OCI-LY1 (cell line): Measurements from ENCODE around the gene PSME4.

ENCODE experiments used
- H2AFZ ChIP-seq: fragments of 200-600 bp; sonication (generic), shearing (Covaris generic); 2 replicates; pipeline ENCODE4 v1.6.0; 2014; ENCODE audit warnings: antibody characterized with exemption, mild to moderate bottlenecking, low read length
- H3F3A ChIP-seq: fragments of 200-600 bp; sonication (generic), shearing (Covaris generic); 2 replicates; pipeline ENCODE4 v1.6.0; 2014; ENCODE audit warnings: mild to moderate bottlenecking, antibody characterized with exemption, low read length, moderate library complexity; ENCODE audit not compliant: insufficient read depth
- H3K27ac ChIP-seq: fragments of 200-600 bp; sonication (generic); 2 replicates; pipeline ENCODE4 v1.5.1; 2014; ENCODE audit warnings: low read length, mixed run types, mild to moderate bottlenecking, low read depth; ENCODE audit not compliant: poor library complexity, severe bottlenecking
- H3K27me3 ChIP-seq: fragments of 200-600 bp; sonication (generic); 2 replicates; pipeline ENCODE4 v1.6.0; 2014; ENCODE audit warnings: antibody characterized with exemption, mild to moderate bottlenecking, low read length, moderate library complexity; ENCODE audit not compliant: insufficient read depth
- H3K36me3 ChIP-seq: fragments of 200-600 bp; sonication (generic); 2 replicates; pipeline ENCODE4 v1.6.1; 2014; ENCODE audit warnings: mild to moderate bottlenecking, antibody characterized with exemption, low read length, moderate library complexity, mixed read lengths; ENCODE audit not compliant: insufficient read depth
- H3K4me1 ChIP-seq: fragments of 200-600 bp; sonication (generic); 2 replicates; pipeline ENCODE4 v1.5.1; 2014; ENCODE audit warnings: mild to moderate bottlenecking, low read length, moderate library complexity; ENCODE audit not compliant: insufficient read depth, severe bottlenecking
- H3K4me2 ChIP-seq: fragments of 200-600 bp; sonication (generic), shearing (Covaris generic); 2 replicates; pipeline ENCODE4 v1.6.1; 2014; ENCODE audit warnings: low read length
- H3K4me3 ChIP-seq: fragments of 200-600 bp; sonication (generic); 2 replicates; pipeline ENCODE4 v1.5.1; 2014; ENCODE audit warnings: low read length, low read depth, mild to moderate bottlenecking, mixed read lengths; ENCODE audit not compliant: poor library complexity, severe bottlenecking
- H3K79me2 ChIP-seq: fragments of 200-600 bp; shearing (Covaris generic); 2 replicates; pipeline ENCODE4 v1.6.1; 2016; ENCODE audit warnings: mixed run types, low read length, mixed read lengths; ENCODE audit not compliant: insufficient read depth
- H3K9ac ChIP-seq: fragments of 200-600 bp; sonication (generic), shearing (Covaris generic); 2 replicates; pipeline ENCODE4 v1.6.1; 2014; ENCODE audit warnings: mild to moderate bottlenecking, low read length, mixed read lengths
- H3K9me2 ChIP-seq: fragments of 200-600 bp; sonication (generic), shearing (Covaris generic); 2 replicates; pipeline ENCODE4 v1.6.1; 2014; ENCODE audit warnings: low read depth, mild to moderate bottlenecking, low read length, mixed read lengths
- H3K9me3 ChIP-seq: fragments of 200-600 bp; shearing (Covaris generic); 2 replicates; pipeline ENCODE4 v1.6.1; 2014; ENCODE audit warnings: low read length, mixed read lengths
- H4K20me1 ChIP-seq: fragments of 200-600 bp; sonication (generic), shearing (Covaris generic); 2 replicates; pipeline ENCODE4 v1.6.0; 2016; ENCODE audit warnings: mild to moderate bottlenecking, low read length; ENCODE audit not compliant: insufficient read depth
- EZH2 ChIP-seq: fragments of 200-600 bp; sonication (generic), shearing (Covaris generic); IDR thresholded peaks from 2 replicates; pipeline ENCODE4 v1.8.0; 2017; ENCODE audit warnings: borderline replicate concordance, mixed run types, mild to moderate bottlenecking, antibody characterized with exemption, low read length, moderate library complexity, mixed read lengths
- TF ChIP-seq, protein P1 (sequence below): fragments of 200-600 bp; sonication (generic), shearing (Covaris generic); IDR thresholded peaks from 2 replicates; pipeline ENCODE4 v1.5.1; 2017; ENCODE audit warnings: mild to moderate bottlenecking, antibody characterized with exemption, low read length, moderate library complexity, mixed read lengths

The PSME4 gene

DNA sequence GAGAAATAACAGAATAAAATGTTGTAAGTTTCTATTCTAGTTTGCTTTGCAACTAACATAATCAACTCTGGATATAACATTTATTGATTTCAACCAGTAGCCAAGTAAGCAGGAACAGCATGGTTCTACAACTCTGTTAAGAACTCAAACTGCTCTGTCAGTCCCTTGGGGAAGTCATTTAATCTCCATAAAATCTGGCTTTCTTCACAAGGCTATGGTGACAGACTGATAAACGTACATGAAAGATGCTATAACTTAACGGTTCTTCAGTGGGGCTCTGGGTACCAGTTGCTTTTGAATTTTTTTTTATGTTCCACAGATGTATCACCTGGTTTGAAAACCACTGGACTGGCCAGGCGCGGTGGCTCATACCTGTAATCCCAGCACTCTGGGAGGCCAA is 10.3 kb downstream of the PSME4 start:
- Histone ChIP-seq H3K4me2 (no peak overlapping the region), H3K9me2 (no peaks in the 10 kb centered on the region)

DNA sequence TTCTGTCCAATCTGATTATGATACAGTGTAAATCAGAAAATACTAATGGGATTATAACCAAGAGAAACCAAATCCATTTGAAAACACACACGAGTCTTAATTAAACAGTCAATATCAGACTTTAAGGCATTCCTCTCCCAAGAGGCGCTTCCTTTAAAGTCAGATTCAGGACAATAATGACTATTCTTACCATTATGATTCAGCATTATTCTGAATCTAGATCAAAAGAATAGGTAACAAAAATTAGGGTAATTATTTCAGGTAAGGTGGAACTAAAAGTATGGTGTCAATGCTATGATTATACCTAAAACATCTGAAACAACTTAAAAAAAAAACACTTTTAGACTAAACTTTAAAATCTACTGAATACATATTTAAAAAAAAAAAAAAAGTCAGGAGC is 12.3 kb downstream of the PSME4 start:
- H3K79me2 ChIP-seq, result peaks cover 99% of the 10 kb centered on the region
- no peak overlapping the region for H3K27ac ChIP-seq
- H3K27me3 ChIP-seq, result no peaks in the 10 kb centered on the region
- no peak overlapping the region for H3K4me3 ChIP-seq
- no peaks in the 10 kb centered on the region for H3K9me2 ChIP-seq
- no peaks in the 10 kb centered on the region for H3F3A ChIP-seq
- H3K4me2 ChIP-seq, result no peak overlapping the region
- H3K4me1 ChIP-seq, result peaks cover 37% of the 10 kb centered on the region
- TF ChIP-seq, protein P1, sequence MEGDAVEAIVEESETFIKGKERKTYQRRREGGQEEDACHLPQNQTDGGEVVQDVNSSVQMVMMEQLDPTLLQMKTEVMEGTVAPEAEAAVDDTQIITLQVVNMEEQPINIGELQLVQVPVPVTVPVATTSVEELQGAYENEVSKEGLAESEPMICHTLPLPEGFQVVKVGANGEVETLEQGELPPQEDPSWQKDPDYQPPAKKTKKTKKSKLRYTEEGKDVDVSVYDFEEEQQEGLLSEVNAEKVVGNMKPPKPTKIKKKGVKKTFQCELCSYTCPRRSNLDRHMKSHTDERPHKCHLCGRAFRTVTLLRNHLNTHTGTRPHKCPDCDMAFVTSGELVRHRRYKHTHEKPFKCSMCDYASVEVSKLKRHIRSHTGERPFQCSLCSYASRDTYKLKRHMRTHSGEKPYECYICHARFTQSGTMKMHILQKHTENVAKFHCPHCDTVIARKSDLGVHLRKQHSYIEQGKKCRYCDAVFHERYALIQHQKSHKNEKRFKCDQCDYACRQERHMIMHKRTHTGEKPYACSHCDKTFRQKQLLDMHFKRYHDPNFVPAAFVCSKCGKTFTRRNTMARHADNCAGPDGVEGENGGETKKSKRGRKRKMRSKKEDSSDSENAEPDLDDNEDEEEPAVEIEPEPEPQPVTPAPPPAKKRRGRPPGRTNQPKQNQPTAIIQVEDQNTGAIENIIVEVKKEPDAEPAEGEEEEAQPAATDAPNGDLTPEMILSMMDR, result no peak
- TF ChIP-seq EZH2, result no peak
- no peak overlapping the region for H3K9ac ChIP-seq
- no peak overlapping the region for H2AFZ ChIP-seq
- H3K36me3 ChIP-seq, result peaks cover 14% of the 10 kb centered on the region; the same call in 1 of the 2 replicates
- no peaks in the 10 kb centered on the region for H4K20me1 ChIP-seq
- H3K9me3 ChIP-seq, result no peaks in the 10 kb centered on the region

More for the DNA sequence above, 10.3 kb downstream of the PSME4 start:
- Histone ChIP-seq H3F3A (no peaks in the 10 kb centered on the region), H3K9ac (no peak overlapping the region), H4K20me1 (no peaks in the 10 kb centered on the region), H3K9me3 (no peaks in the 10 kb centered on the region), H3K27me3 (no peaks in the 10 kb centered on the region), H3K36me3 (peaks cover 14% of the 10 kb centered on the region; the same call in 1 of the 2 replicates), H2AFZ (no peak overlapping the region), H3K27ac (peak overlapping the region; percentile 70), H3K4me1 (peaks cover 54% of the 10 kb centered on the region), H3K4me3 (no peak overlapping the region), H3K79me2 (peaks cover 99% of the 10 kb centered on the region)
- TF ChIP-seq EZH2, result no peak
- TF ChIP-seq, protein P1, result no peak

DNA sequence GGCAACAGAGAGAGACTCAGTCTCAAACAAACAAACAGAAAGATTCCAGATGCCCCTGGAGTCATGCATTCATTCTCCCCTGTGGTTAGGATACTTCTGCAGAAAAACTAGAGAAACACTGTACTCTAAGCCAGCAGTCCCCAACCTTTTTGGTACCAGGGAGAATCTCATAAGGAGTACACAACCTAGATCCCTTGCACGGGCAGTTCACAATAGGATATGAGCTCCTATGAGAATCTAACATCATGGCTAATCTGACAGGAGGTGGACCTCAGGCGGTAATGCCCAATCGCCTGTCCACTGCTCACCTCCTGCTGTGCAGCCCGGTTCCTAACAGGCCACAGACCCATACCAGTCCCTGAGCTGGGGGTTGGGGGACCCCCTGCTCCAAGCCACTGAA is 18.3 kb downstream of the PSME4 start:
- Histone ChIP-seq H3K4me3 (no peak overlapping the region), H2AFZ (no peak overlapping the region), H3K9me3 (no peaks in the 10 kb centered on the region), H3K27ac (no peak overlapping the region), H3K9ac (no peak overlapping the region), H4K20me1 (peaks cover 4% of the 10 kb centered on the region; the same call in 1 of the 2 replicates), H3K4me2 (no peak overlapping the region), H3K9me2 (no peaks in the 10 kb centered on the region), H3K4me1 (peaks cover 9% of the 10 kb centered on the region), H3K36me3 (peaks cover 20% of the 10 kb centered on the region), H3F3A (no peaks in the 10 kb centered on the region), H3K27me3 (no peaks in the 10 kb centered on the region), H3K79me2 (peaks cover 89% of the 10 kb centered on the region)
- no peak for TF ChIP-seq EZH2
- TF ChIP-seq, protein P1, result no peak
